ENCODE data around the gene SLC25A6.

GRCh38 chrX:1351981-1352714 is 39.8 kb downstream of the SLC25A6 start:
- no peak for TF ChIP-seq CTCF (conservative IDR thresholded peaks at IDR 0.05)
- no peak for TF ChIP-seq EZH2 (IDR thresholded peaks at IDR 0.05; ENCODE audit: low read depth)
